HG03457 (cell line): Measurements from ENCODE around the gene MCF2L.
"Not testable (repeated sequence)": the region's sequence is repeated elsewhere in the genome, so short reads cannot be mapped to it uniquely, and the experiment has no call there.

ENCODE experiments used
- ATAC-seq: cut with Tn5 transposase; IDR thresholded peaks from one replicate; pipeline ENCODE4 v1.9.1; 2021; ENCODE audit warnings: moderate number of reproducible peaks; ENCODE audit not compliant: unreplicated experiment

Gene MCF2L, protein sequence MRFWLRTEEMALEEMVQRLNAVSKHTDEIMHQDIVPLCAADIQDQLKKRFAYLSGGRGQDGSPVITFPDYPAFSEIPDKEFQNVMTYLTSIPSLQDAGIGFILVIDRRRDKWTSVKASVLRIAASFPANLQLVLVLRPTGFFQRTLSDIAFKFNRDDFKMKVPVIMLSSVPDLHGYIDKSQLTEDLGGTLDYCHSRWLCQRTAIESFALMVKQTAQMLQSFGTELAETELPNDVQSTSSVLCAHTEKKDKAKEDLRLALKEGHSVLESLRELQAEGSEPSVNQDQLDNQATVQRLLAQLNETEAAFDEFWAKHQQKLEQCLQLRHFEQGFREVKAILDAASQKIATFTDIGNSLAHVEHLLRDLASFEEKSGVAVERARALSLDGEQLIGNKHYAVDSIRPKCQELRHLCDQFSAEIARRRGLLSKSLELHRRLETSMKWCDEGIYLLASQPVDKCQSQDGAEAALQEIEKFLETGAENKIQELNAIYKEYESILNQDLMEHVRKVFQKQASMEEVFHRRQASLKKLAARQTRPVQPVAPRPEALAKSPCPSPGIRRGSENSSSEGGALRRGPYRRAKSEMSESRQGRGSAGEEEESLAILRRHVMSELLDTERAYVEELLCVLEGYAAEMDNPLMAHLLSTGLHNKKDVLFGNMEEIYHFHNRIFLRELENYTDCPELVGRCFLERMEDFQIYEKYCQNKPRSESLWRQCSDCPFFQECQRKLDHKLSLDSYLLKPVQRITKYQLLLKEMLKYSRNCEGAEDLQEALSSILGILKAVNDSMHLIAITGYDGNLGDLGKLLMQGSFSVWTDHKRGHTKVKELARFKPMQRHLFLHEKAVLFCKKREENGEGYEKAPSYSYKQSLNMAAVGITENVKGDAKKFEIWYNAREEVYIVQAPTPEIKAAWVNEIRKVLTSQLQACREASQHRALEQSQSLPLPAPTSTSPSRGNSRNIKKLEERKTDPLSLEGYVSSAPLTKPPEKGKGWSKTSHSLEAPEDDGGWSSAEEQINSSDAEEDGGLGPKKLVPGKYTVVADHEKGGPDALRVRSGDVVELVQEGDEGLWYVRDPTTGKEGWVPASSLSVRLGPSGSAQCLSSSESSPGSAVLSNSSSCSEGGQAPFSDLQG

GRCh38 chr13:112968910-112969691, at the start of gene MCF2L:
Gene MCF2L, plus strand, starts transcription at chr13:112969214. Its CDS starts 166 bp downstream, at chr13:112969380.
- no peak for ATAC-seq

GRCh38 chr13:112923962-112924361, 45.1 kb upstream of the MCF2L start:
- no peak for ATAC-seq

DNA sequence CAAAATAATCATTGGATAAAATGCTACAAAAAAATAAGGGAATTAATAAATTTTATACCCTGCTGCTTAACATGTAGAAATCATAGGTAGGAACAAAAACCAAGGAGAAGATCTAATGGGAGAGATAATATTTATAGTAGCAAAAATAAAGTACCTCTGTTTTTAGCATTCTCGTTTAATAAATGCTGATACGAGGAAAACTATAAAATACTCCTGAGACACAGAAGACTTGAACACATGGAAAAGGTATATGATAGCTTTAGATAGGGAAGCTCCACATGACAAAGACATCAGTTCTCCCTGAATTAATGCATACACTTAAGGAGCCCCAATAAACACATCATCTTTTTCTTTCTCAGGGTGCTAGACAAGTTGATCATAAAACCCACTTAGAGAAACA, 44.6 kb upstream of the MCF2L start:
- no peak for ATAC-seq

- no peak for ATAC-seq
Observed at GRCh38 chr13:112926003-112926402, 43.0 kb upstream of the MCF2L start.

- no peak for ATAC-seq
Observed at GRCh38 chr13:112926993-112927392, 42.0 kb upstream of the MCF2L start.

GRCh38 chr13:112928020-112928971, 40.7 kb upstream of the MCF2L start:
- ATAC-seq, result no peak

GRCh38 chr13:112928972-112929782, 39.8 kb upstream of the MCF2L start:
- no peak for ATAC-seq

- ATAC-seq, result no peak
Observed at GRCh38 chr13:112929783-112930055, 39.3 kb upstream of the MCF2L start.

- no peak for ATAC-seq
Observed at GRCh38 chr13:112930192-112930591, 38.8 kb upstream of the MCF2L start.

- ATAC-seq, result peak; percentile 83
Observed at GRCh38 chr13:112931028-112931934, 37.7 kb upstream of the MCF2L start.

DNA sequence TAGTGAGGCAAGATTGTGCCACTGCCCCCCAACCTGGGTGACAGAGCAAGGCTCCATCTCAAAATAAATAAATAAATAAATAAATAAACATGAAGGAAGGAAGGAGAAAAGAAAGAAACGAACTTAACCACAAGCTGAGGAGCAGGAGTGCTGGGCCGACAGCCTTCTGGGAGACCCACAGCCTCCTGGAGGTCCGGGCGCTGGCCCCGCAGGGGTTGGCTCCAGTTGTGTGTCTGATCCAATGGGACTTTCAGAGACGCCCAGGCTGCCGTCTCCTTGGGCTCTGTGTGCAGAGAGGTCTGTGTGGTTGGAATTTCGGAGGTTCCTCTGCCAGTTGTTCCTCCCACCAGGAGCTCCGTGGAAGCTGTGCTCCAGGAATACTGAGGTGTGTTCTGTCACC, 36.0 kb upstream of the MCF2L start:
- no peak for ATAC-seq

DNA sequence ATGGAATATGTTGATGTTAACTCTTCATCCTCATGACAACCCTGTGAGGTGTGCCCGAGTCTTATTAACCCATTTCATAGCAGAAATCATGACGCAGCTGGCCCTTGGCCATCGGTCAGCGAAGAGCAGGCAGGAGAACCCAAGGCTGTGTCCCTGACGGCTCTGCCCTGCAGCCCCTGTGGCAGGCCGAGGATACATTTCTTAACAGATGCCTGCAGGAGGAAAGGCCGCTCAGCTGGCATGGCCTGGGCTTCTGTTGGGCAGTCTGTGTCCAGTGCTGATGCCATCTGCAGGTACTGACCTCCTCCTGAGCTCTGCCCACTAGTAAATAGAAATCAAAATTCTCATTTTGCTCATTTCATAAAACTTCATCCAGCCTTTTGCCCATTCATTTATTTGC, 35.4 kb upstream of the MCF2L start:
- no peak for ATAC-seq

DNA sequence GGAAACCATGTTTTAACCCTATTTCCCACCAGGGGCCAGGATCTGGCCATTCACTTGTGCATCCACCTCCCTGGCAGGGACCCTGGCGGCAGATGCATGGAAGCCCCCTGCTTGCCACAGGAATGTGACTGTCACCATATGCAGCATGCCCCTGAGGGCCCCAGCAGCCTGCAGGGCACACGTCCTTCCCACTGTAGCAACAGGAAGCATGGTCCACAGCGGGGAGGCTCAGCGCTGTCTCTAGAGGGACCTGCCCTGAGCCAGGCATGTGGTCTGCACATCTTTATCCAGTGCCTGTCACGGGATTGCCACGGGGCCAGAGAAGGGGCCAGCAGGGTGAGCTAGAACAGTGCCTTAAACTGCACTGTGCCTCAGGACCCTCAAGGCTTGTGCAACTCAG, 34.9 kb upstream of the MCF2L start:
- ATAC-seq, result no peak

DNA sequence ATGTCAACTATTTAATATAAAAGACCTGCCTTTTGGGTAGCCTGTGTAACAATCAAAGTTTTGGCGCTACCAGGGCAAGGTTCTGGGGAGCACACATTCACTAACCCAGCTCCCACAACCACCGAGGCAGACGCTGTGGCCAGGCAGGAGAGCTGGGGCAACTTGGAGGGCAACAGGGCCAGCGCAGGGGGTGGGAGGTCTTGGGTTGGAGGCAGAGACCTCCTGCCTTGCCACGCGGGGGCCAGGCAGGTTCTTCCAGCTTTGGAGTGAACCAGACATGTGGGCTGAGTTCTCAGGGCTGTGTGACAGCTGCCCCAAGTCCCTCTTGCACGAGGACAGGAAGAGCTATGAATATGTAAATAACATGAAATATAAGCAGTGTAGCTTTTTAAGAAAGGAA, 30.3 kb upstream of the MCF2L start:
- ATAC-seq, result no peak

GRCh38 chr13:112940236-112940635, 28.8 kb upstream of the MCF2L start:
- no peak for ATAC-seq

DNA sequence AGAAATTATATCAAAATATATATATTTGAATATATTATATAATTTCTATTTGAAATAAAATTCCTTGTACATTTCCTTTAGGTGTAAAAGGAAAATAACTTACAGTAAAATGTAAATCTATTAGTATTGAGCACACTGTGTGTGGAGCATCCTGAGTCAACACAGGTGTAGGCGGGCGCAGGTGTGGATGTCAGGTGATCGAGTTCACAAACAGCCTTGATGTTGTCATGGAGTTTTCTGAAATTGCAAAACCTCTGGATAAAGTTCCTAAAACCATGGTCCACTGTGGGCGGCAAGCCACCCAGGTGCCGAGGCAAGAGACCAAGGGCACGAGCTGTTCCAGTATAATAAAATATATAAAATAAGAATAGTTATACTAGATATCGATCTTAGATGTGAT, 27.7 kb upstream of the MCF2L start:
- no peak for ATAC-seq

DNA sequence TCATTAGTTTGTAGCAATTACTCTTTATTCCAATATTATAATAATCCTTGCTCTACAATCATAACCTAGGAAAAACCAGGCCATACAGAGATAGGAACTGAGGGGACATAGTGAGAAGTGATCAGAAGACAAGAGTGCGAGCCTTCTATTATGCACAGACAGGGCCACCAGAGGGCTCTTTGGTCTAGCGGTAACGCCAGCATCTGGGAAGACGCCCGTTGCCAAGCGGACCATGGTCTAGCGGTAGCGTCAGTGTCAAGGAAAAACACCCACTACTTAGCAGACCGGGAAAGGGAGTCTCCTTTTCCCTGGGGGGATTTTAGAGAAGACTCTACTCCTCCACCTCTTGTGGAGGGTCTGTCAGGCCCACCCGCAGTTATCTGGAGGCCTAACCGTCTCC, 27.2 kb upstream of the MCF2L start:
- ATAC-seq, result not testable (repeated sequence)
